Neural cell (in vitro differentiated cells): ENCODE measurements around the gene C2orf74. TPM values are rescaled to one million over a fixed set of nuclear protein-coding genes. Genes with fewer than 3 reads are reported as not detected.

ENCODE experiments used
- H2AFZ ChIP-seq: fragments of 200-600, 300-800 bp; sonication (generic), shearing (Covaris generic); 2 replicates; pipeline ENCODE4 v1.6.0; 2014; ENCODE audit warnings: low read depth, mild to moderate bottlenecking, antibody characterized with exemption, low read length, moderate library complexity
- H3F3A ChIP-seq: fragments of 200-600 bp; shearing (Covaris generic); 2 replicates; pipeline ENCODE4 v1.6.1; 2016; ENCODE audit warnings: mild to moderate bottlenecking, moderate library complexity, mixed read lengths, antibody characterized with exemption, low read length; ENCODE audit not compliant: insufficient read depth, poor library complexity, severe bottlenecking
- H3K27ac ChIP-seq: fragments of 200-600, 300-800 bp; sonication (generic), shearing (Covaris generic); 2 replicates; pipeline ENCODE4 v1.5.1; 2014; ENCODE audit warnings: mild to moderate bottlenecking, low read length, moderate library complexity
- H3K27me3 ChIP-seq: fragments of 300-800, 200-600 bp; sonication (generic), shearing (Covaris generic); 2 replicates; pipeline ENCODE4 v1.6.0; 2014; ENCODE audit warnings: mild to moderate bottlenecking, low read depth, low read length, moderate library complexity; ENCODE audit not compliant: insufficient read depth
- H3K36me3 ChIP-seq: fragments of 300-800, 200-600 bp; sonication (generic), shearing (Covaris generic); 2 replicates; pipeline ENCODE4 v1.5.1; 2014; ENCODE audit warnings: mild to moderate bottlenecking, antibody characterized with exemption, low read length, moderate library complexity; ENCODE audit not compliant: insufficient read depth
- H3K4me2 ChIP-seq: fragments of 300-800, 200-600 bp; sonication (generic), shearing (Covaris generic); 2 replicates; pipeline ENCODE4 v1.6.0; 2014; ENCODE audit warnings: mild to moderate bottlenecking, low read length
- H3K4me3 ChIP-seq: fragments of 300-800, 200-600 bp; sonication (generic), shearing (Covaris generic); 2 replicates; pipeline ENCODE4 v1.5.1; 2014; ENCODE audit warnings: mild to moderate bottlenecking, low read length, moderate library complexity
- H3K79me2 ChIP-seq: fragments of 200-600 bp; shearing (Covaris generic); replicated peaks from 2 replicates; pipeline ENCODE4 v1.6.0; 2014; ENCODE audit warnings: mild to moderate bottlenecking, low read length, moderate library complexity; ENCODE audit not compliant: insufficient read depth
- H3K9ac ChIP-seq: fragments of 300-800, 200-600 bp; sonication (generic), shearing (Covaris generic); 2 replicates; pipeline ENCODE4 v1.6.1; 2016; ENCODE audit warnings: mild to moderate bottlenecking, low read length, mixed read lengths
- H3K9me2 ChIP-seq: fragments of 200-600 bp; shearing (Covaris generic); 2 replicates; pipeline ENCODE4 v1.6.1; 2016; ENCODE audit warnings: mild to moderate bottlenecking, low read length, mixed read lengths; ENCODE audit not compliant: insufficient read depth
- H3K9me3 ChIP-seq: fragments of 200-600, 300-800 bp; sonication (generic), shearing (Covaris generic); 2 replicates; pipeline ENCODE4 v1.6.1; 2016; ENCODE audit warnings: mild to moderate bottlenecking, mixed run types, low read length, moderate library complexity, mixed read lengths
- H4K20me1 ChIP-seq: fragments of 200-600 bp; shearing (Covaris generic); 2 replicates; pipeline ENCODE4 v1.6.1; 2016; ENCODE audit warnings: mild to moderate bottlenecking, mixed run types; ENCODE audit not compliant: insufficient read depth
- CTCF ChIP-seq: fragments of 450-650 bp; IDR thresholded peaks from 2 replicates; pipeline ENCODE4 v1.5.1; 2014; ENCODE audit warnings: antibody characterized with exemption, mild to moderate bottlenecking, moderate library complexity; ENCODE audit not compliant: poor library complexity, severe bottlenecking
- EP300 ChIP-seq: fragments of 450-650 bp; conservative IDR thresholded peaks from 2 replicates; pipeline ENCODE4 v1.6.1; 2014; ENCODE audit warnings: antibody characterized with exemption, mild to moderate bottlenecking, moderate library complexity; ENCODE audit not compliant: poor library complexity, severe bottlenecking
- EZH2 ChIP-seq: fragments of 200-600, 300-800 bp; shearing (Covaris generic), sonication (generic); IDR thresholded peaks from 2 replicates; pipeline ENCODE4 v1.6.1; 2014; ENCODE audit warnings: antibody characterized with exemption, low read length, borderline replicate concordance, mild to moderate bottlenecking; ENCODE audit not compliant: insufficient read depth, poor library complexity, severe bottlenecking
- MXI1 ChIP-seq: fragments of 450-650 bp; conservative IDR thresholded peaks from 2 replicates; pipeline ENCODE4 v1.6.1; 2014; ENCODE audit warnings: antibody characterized with exemption, mild to moderate bottlenecking; ENCODE audit not compliant: poor library complexity, severe bottlenecking
- POLR2AphosphoS5 ChIP-seq: IDR thresholded peaks from 2 replicates; pipeline ENCODE4 v1.6.1; 2012
- RAD21 ChIP-seq: fragments of 450-650 bp; conservative IDR thresholded peaks from 2 replicates; pipeline ENCODE4 v1.6.1; 2014; ENCODE audit warnings: antibody characterized with exemption, mild to moderate bottlenecking, moderate library complexity
- REST ChIP-seq: IDR thresholded peaks from 2 replicates; pipeline ENCODE4 v1.6.1; 2012; ENCODE audit warnings: borderline replicate concordance
- SMC3 ChIP-seq: fragments of 450-650 bp; conservative IDR thresholded peaks from 2 replicates; pipeline ENCODE4 v1.6.1; 2014; ENCODE audit warnings: antibody characterized with exemption, mild to moderate bottlenecking, moderate library complexity; ENCODE audit not compliant: poor library complexity
- TAF1 ChIP-seq: IDR thresholded peaks from 2 replicates; pipeline ENCODE4 v1.6.1; 2012; ENCODE audit warnings: low read depth
- polyA plus RNA-seq: library from polyadenylated mRNA; depleted of rRNA; stranded (reverse); fragments of >200 nt; gene quantifications from 2 replicates; pipeline ENCODE4 v1.2.3, GENCODE V29; 2014

C2orf74 gene
- polyA plus RNA-seq, 1 donor from 2014 or later: 27.1 TPM

GRCh38 chr2:61183795-61184194, 21.8 kb downstream of the C2orf74 start:
- TF ChIP-seq MXI1 (no peak), SMC3 (no peak), EZH2 (no peak), TAF1 (no peak), RAD21 (no peak), REST (no peak), EP300 (no peak), POLR2AphosphoS5 (no peak), CTCF (no peak)
- Histone ChIP-seq H3K79me2 (no peaks in the 10 kb centered on the region), H3K9me3 (no peaks in the 10 kb centered on the region), H3F3A (no peaks in the 10 kb centered on the region), H3K4me3 (no peak overlapping the region), H3K4me2 (no peak overlapping the region), H2AFZ (no peak overlapping the region), H3K9ac (no peak overlapping the region), H3K9me2 (no peaks in the 10 kb centered on the region), H3K27me3 (no peaks in the 10 kb centered on the region), H4K20me1 (no peaks in the 10 kb centered on the region), H3K27ac (no peak overlapping the region), H3K36me3 (peaks cover 12% of the 10 kb centered on the region)

DNA sequence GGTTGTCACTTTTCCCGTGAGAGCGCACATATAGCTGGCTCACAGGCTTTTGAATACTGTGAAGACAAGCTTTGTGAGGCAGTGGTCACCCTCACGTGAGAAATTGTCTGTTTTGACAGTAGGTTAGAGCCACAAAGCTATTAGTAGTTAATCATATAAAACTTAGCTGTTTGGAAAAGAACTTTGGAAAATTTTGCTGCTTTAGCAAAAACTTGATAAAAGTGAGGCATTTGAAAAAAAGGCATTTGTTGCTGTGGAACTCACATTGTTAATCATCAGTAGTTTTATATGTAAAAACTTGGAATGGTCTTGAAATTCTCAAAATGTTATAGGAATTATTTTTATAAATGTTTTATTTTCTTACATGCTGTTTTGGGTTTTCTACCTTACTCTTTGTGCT, 22.3 kb downstream of the C2orf74 start:
- H3F3A ChIP-seq: no peaks in the 10 kb centered on the region
- H3K9me3 ChIP-seq: no peaks in the 10 kb centered on the region
- H3K9me2 ChIP-seq: no peaks in the 10 kb centered on the region
- H3K9ac ChIP-seq: no peak overlapping the region
- no peaks in the 10 kb centered on the region for H4K20me1 ChIP-seq
- no peaks in the 10 kb centered on the region for H3K79me2 ChIP-seq
- H3K4me3 ChIP-seq: no peak overlapping the region
- TF ChIP-seq SMC3 (no peak), MXI1 (no peak), POLR2AphosphoS5 (no peak), RAD21 (no peak), REST (no peak), EP300 (no peak), TAF1 (no peak), CTCF (no peak), EZH2 (no peak)
- no peaks in the 10 kb centered on the region for H3K27me3 ChIP-seq
- H3K27ac ChIP-seq: no peak overlapping the region
- H3K36me3 ChIP-seq: peaks cover 12% of the 10 kb centered on the region
- no peak overlapping the region for H3K4me2 ChIP-seq
- no peak overlapping the region for H2AFZ ChIP-seq
